NOMO-1 treated with DMSO at 0.1 percent for 48 hours (cell line): Measurements from ENCODE around the gene EMCN.
"Not testable (repeated sequence)": the region's sequence is repeated elsewhere in the genome, so short reads cannot be mapped to it uniquely, and the experiment has no call there.

Source experiments
- DNase-seq: peaks from one replicate; lab custom pipeline; 2025; ENCODE audit not compliant: unreplicated experiment; lab: John Stamatoyannopoulos, UW

EMCN gene

DNA sequence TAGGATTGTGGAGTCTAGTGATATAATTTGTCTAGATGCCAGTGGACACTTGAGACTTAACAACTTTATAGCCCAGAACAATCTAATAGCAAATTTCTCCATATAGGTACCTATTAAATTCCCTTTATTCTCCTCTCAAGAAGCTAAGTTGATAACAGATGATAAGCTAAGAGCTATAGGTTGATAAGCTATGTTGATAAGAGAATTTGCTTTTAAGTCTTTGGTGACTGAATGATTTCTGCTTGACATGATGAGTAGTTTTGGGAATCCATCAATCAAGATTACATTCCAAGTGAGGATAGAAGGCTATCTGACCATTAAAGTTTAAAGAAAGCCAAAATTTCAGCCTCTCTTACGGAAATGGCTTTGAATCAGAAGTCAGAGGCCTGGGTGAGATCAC lies 131.6 kb downstream of the EMCN start:
- no peak for DNase-seq

- DNase-seq = not testable (repeated sequence)
Measured at GRCh38 chr4:100380401-100380800, 137.4 kb downstream of the EMCN start.

DNA sequence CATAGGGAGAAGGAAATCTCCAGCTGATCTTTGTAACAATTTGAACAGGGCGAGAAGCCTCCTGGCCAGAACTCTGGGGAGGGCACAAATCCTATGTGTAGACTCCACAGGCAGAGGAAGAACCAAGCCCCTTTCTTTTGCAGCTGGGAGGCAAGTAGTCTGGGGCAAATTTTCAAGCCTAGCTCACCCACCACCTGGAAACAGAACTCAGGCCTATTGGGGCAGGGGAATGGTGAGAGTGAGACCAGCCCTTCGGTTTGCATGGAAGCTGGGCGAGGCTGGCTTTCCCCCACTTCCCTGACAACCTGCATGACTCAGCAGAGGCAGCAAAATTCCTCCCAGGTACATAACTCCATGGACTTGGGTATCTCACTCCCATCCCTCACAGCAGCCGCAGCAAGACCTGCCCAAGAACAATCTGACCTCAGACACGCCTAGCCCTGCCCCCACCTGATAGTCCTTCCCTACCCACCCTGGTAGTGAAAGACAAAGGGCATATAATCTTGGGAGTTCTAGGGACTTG lies 138.2 kb downstream of the EMCN start:
- DNase-seq = no peak

- DNase-seq = no peak
Measured at GRCh38 chr4:100372432-100372831, 145.4 kb downstream of the EMCN start.

DNA sequence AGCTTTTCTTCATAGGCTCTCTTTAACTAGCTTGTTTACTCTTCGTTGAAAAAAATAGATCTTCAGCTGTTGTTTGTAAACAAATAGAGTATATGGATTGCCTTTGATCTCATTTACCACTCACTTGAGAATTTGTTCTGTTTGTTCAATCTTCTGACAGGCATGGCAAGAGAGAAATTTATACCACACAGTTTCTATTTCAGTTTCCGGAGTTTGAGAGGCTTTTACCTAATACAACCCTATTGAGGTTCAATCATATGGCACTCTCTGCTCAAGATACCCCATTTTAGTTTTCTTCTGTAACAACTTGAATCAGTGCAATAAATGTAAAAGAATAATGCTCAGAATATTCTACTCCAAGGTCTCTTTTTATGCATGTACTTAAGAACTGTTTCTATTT lies 148.0 kb downstream of the EMCN start:
- DNase-seq = no peak

- peak; percentile 5 for DNase-seq
Measured at GRCh38 chr4:100367451-100367850, 150.4 kb downstream of the EMCN start.

GRCh38 chr4:100366213-100366612 lies 151.6 kb downstream of the EMCN start:
- DNase-seq = no peak

DNA sequence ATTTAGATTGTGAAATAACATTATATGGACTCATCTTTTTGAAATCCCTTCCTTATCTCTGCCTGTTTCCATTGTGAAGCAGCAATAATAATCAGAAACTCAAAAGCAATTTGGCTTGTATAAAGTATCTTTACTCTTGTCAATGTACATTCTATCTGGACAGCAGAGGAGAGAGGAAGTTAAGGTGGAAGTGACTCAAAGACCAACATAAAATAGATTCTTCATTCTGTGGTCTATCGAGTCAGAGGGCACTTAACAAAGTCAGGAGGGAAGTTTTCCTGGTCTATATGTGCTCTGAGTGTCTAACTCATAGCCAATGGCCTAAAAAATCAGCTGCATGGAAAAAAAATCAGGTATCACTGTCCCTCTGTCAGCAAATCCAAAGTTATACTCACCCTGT lies 155.5 kb downstream of the EMCN start:
- peak; percentile 44 for DNase-seq

DNA sequence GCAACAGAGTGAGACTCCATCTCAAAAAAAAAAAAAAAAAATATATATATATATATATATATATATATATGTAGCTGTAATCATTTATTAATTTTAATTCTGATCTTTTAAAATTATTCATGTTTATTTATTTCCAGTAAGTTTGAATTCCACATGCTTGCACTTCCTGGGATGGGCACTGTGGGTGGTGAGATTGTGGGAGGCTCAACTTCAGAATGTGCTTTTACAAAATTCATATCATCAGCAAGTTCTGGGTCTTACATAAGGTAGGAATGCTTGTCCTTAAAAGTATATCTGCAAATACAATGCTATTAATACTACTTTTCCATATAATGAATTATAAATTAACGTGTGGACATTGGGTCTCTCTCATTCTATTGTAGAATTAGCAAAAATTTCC lies 156.5 kb downstream of the EMCN start:
- DNase-seq = no peak

DNA sequence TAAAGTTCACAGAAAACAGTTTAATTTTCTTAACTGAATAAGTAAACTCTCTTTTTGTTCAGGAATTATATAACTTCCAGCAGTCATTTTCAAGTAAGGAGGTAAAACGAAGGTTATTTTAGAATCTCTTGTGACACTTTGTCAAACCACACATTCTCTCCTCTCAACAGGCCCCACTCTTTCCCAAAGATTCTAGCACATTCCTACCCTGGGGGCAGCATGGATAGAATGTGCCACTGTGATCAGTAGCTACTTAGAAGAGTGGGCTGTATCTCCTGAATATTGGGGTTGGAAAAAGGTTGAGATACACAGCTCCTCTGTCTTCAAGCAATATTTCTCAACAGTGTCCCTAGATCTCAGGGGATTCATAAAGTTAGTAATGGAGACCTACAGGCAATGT lies 157.6 kb downstream of the EMCN start:
- DNase-seq = no peak

DNA sequence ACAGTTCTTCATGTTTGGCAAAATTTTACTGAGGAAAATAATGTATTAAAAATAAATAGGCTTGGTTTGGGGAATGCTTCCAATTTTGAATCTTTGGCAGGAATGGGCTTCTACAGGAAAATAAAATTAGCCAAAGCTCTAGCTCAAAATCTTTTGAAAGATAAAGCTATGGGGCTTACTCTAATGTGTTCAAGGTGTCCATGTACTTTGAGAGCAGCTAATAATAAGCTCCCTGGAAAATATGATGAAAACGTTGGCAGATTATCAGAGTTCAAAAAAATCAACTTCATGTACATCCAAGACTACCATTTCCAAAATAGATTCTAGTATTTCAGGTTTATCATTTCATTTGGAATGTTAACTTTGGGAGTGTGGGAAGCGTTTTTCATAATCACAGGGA lies 158.4 kb downstream of the EMCN start:
- DNase-seq = no peak

DNA sequence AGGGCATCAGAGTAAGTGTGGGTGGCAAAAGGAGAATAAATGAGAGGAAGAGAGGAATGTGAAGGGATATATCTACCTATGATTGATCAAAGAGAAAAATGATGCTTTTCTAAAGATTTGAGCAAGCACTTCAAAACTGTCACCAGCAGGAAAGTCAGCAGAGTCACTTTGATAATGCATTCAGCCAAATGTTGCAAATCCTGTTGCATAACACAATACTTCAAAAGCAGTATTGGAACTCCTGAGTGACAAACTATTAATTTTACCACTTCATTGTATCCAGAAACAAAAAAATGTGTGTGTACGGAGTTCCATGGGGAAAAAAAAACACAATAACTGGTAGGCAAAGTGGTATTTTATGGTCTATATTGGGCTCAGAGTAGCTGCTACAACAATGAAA lies 160.3 kb downstream of the EMCN start:
- DNase-seq = no peak

DNA sequence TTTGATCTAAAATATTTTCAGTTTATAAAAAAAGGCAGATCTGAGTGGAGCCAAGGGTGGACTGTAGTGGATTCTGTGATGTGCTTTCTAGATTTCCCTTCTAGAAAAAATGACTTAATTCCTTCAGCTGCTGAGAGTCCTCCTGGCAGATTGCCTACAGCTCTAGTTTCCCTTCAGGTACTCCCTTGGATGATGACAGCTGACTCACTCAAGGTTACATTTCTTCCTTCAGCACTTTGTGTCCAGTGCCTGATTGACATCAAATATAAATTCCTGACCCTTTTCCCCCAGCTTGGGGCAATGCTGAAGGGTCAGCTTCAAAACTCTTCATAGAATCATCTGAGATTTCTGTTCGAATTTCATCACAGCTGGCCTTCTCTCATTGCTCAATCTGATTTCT lies 161.7 kb downstream of the EMCN start:
- DNase-seq = no peak

DNA sequence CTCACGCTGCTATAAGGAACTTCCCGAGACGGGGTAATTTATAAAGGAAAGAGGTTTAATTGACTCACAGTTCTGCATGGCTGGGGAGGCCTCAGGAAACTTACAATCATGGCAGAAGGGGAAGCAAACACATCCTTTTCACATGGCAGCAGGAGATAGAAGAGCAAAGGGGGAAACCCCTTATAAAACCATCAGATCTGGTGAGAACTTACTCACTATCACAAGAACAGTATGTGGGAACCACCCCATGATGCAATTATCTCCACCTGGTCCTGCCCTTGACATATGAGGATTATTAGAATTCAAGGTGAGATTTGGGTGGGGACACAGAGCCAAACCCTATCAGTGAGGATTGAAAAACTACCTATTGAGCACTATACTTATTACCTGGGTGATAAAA lies 165.5 kb downstream of the EMCN start:
- DNase-seq = not testable (repeated sequence)

DNA sequence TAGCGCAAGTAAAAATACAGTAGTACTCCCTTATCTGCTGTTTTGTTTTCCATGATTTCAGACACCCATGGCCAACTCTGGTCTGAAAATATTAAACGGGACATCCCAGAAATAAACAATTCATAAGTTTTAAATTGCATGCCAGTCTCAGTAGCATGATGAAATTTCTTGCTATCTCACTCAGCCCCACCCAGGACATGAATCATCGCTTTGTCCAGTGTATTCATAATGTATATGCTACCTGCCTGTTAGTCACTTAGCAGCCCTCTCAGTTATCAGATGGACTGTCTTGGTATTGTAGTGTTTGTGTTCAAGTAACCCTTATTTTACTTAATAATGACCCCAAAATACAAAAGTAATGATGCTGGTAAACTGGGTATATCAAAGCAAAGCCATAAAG lies 169.3 kb downstream of the EMCN start:
- peak; percentile 16 for DNase-seq

GRCh38 chr4:100347241-100347640 lies 170.6 kb downstream of the EMCN start:
- DNase-seq = no peak

- DNase-seq = no peak
Measured at GRCh38 chr4:100345585-100345984, 172.2 kb downstream of the EMCN start.
